Neural cell (in vitro differentiated cells): ENCODE data around the gene CDKL1.

Source experiments
- CTCF ChIP-seq: fragments of 450-650 bp; IDR thresholded peaks from 2 replicates; pipeline ENCODE4 v1.5.1; 2014; ENCODE audit warnings: antibody characterized with exemption, mild to moderate bottlenecking, moderate library complexity; ENCODE audit not compliant: poor library complexity, severe bottlenecking
- MXI1 ChIP-seq: fragments of 450-650 bp; conservative IDR thresholded peaks from 2 replicates; pipeline ENCODE4 v1.6.1; 2014; ENCODE audit warnings: antibody characterized with exemption, mild to moderate bottlenecking; ENCODE audit not compliant: poor library complexity, severe bottlenecking
- POLR2AphosphoS5 ChIP-seq: IDR thresholded peaks from 2 replicates; pipeline ENCODE4 v1.6.1; 2012
- RAD21 ChIP-seq: fragments of 450-650 bp; conservative IDR thresholded peaks from 2 replicates; pipeline ENCODE4 v1.6.1; 2014; ENCODE audit warnings: antibody characterized with exemption, mild to moderate bottlenecking, moderate library complexity
- REST ChIP-seq: IDR thresholded peaks from 2 replicates; pipeline ENCODE4 v1.6.1; 2012; ENCODE audit warnings: borderline replicate concordance
- SMC3 ChIP-seq: fragments of 450-650 bp; conservative IDR thresholded peaks from 2 replicates; pipeline ENCODE4 v1.6.1; 2014; ENCODE audit warnings: antibody characterized with exemption, mild to moderate bottlenecking, moderate library complexity; ENCODE audit not compliant: poor library complexity
- TAF1 ChIP-seq: IDR thresholded peaks from 2 replicates; pipeline ENCODE4 v1.6.1; 2012; ENCODE audit warnings: low read depth

GRCh38 chr14:50342221-50343078 is 54.2 kb downstream of the CDKL1 start:
- TF ChIP-seq CTCF (no peak), MXI1 (no peak), REST (no peak), SMC3 (no peak), POLR2AphosphoS5 (no peak), TAF1 (no peak), RAD21 (no peak)
